Body of pancreas (tissue), 4 donors: ENCODE data around the gene NUP42. TPM values are rescaled to one million over a fixed set of nuclear protein-coding genes. Genes with fewer than 3 reads are reported as not detected.

Experiments
- ATAC-seq: fragments of 150-250 bp; one replicate; pipeline ENCODE4 v1.9.1; 2016
- DNase-seq, 4 donors: peaks; one replicate each; pipeline ENCODE4 v3.0.0-alpha.2; 2019
- H3K27ac ChIP-seq, 4 donors: fragments of 200-600 bp; sonication (generic); 1 replicate in 3 of 4; 2 replicates in 1 of 4; pipeline versions ENCODE4 v1.5.1 to v1.6.1; 2016 to 2019; ENCODE audit warnings: mild to moderate bottlenecking in 1 of 4, mixed read lengths in 1 of 4, moderate library complexity in 1 of 4
- H3K27me3 ChIP-seq, 2 donors: fragments of 200-600 bp; sonication (generic); one replicate each; pipeline ENCODE4 v1.6.0; 2016; ENCODE audit warnings: mild to moderate bottlenecking in 1 of 2
- H3K36me3 ChIP-seq, 2 donors: fragments of 200-600 bp; sonication (generic); replicated peaks in 1 of 2; 2 replicates each; pipeline ENCODE4 v1.5.1; 2016; ENCODE audit warnings: low read depth in 2 of 2; ENCODE audit not compliant: insufficient read depth in 1 of 2
- H3K4me1 ChIP-seq: fragments of 200-600 bp; sonication (generic); one replicate; pipeline ENCODE4 v1.6.0; 2016
- H3K4me3 ChIP-seq, 2 donors: fragments of 200-600 bp; sonication (generic); 1 replicate in 1 of 2; 2 replicates in 1 of 2; pipeline ENCODE4 v1.5.1; 2016 to 2019
- H3K9me3 ChIP-seq, 3 donors: fragments of 200-600 bp; sonication (generic); 1 replicate in 2 of 3; 2 replicates in 1 of 3; pipeline ENCODE4 v1.5.1; 2016
- POLR2A ChIP-seq, 3 donors: fragments of 450-650 bp; IDR thresholded peaks; one replicate each; pipeline ENCODE4 v1.6.1; 2016; ENCODE audit warnings: antibody characterized with exemption in 3 of 3, mild to moderate bottlenecking in 2 of 3
- WGBS, 2 donors: methylation state at CpG; one replicate each; pipeline ENCODE4 v1.1.5; 2017; 5-methylcytosine and 5-hydroxymethylcytosine counted together
- intact Hi-C: fragments of 100-400 bp; cut with DNase I; formaldehyde crosslinking; loops from one replicate; pipeline ENCODE4 v1.15.1; 2023
- total RNA-seq, 2 donors: library from RNA; depleted of rRNA; stranded (reverse); fragments of >200 nt; gene quantifications; one replicate each; pipeline ENCODE4 v1.1.0, GENCODE V29; 2016
- TF ChIP-seq, protein P1 (sequence below), 7 experiments: fragments of 450-650 bp in 4 of 7; fragments of 200-600 bp in 3 of 7; sonication (generic) in 3 of 7; IDR thresholded peaks; one replicate each; pipeline ENCODE4 v1.5.1; 2016 to 2019; ENCODE audit warnings: antibody characterized with exemption in 7 of 7

Gene NUP42
- total RNA-seq, 2 donors from 2014 or later: 9.6 to 31.9 TPM

- H3K36me3 ChIP-seq: no peaks in the 10 kb centered on the region
- ATAC-seq: no peak
- TF ChIP-seq, protein P1, sequence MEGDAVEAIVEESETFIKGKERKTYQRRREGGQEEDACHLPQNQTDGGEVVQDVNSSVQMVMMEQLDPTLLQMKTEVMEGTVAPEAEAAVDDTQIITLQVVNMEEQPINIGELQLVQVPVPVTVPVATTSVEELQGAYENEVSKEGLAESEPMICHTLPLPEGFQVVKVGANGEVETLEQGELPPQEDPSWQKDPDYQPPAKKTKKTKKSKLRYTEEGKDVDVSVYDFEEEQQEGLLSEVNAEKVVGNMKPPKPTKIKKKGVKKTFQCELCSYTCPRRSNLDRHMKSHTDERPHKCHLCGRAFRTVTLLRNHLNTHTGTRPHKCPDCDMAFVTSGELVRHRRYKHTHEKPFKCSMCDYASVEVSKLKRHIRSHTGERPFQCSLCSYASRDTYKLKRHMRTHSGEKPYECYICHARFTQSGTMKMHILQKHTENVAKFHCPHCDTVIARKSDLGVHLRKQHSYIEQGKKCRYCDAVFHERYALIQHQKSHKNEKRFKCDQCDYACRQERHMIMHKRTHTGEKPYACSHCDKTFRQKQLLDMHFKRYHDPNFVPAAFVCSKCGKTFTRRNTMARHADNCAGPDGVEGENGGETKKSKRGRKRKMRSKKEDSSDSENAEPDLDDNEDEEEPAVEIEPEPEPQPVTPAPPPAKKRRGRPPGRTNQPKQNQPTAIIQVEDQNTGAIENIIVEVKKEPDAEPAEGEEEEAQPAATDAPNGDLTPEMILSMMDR (IDR thresholded peaks at IDR 0.05): no peak
- no peak for TF ChIP-seq POLR2A (IDR thresholded peaks at IDR 0.05)
- no peaks in the 10 kb centered on the region for H3K4me1 ChIP-seq
- WGBS, 2 donors: 75 to 76% methylated on average over 6 of the region's 6 CpGs
- no peak for DNase-seq
- H3K9me3 ChIP-seq: no peaks in the 10 kb centered on the region
- H3K27me3 ChIP-seq: no peaks in the 10 kb centered on the region
- no peak overlapping the region for H3K27ac ChIP-seq
- no peak overlapping the region for H3K4me3 ChIP-seq
- intact Hi-C loops: no loop called here
Measured at GRCh38 chr7:23157679-23158078, 24.2 kb upstream of the NUP42 start.

DNA sequence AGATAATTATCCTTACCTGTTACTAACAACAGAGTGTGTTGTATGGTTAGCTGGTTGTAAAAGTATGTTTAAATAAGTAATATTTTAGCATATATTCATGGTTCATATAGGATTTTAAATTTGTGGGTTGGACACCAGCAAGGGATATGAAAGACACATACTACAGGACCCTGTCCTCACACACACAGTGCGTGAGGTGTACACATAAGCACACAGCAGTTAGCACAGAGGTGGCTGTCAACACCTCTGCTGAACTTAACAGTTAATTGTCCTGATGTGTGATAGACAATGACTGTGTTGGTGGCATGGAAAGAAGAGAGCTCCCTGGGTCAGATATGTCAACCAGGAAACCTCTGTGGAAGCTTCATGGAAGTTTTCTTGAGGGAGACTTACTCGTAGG is 23.3 kb upstream of the NUP42 start:
- ATAC-seq: no peak
- 91 to 100% methylated on average over 2 of the region's 2 CpGs for WGBS, 2 donors
- H3K27me3 ChIP-seq: no peaks in the 10 kb centered on the region

GRCh38 chr7:23161482-23161881 is 20.4 kb upstream of the NUP42 start:
- no peaks in the 10 kb centered on the region for H3K27me3 ChIP-seq
- no peak for DNase-seq
- no peak overlapping the region for H3K27ac ChIP-seq
- TF ChIP-seq POLR2A (IDR thresholded peaks at IDR 0.05): no peak
- TF ChIP-seq, protein P1 (IDR thresholded peaks at IDR 0.05): no peak
- no peaks in the 10 kb centered on the region for H3K9me3 ChIP-seq
- no peak for ATAC-seq
- no peak overlapping the region for H3K4me3 ChIP-seq
- intact Hi-C loops: no loop called here
- no peaks in the 10 kb centered on the region for H3K4me1 ChIP-seq
- WGBS, 2 donors: 96 to 100% methylated on average over 1 of the region's 1 CpG
- no peaks in the 10 kb centered on the region for H3K36me3 ChIP-seq

More for the DNA sequence above, 23.3 kb upstream of the NUP42 start:
- intact Hi-C loops: no loop called here
- Histone ChIP-seq H3K27ac (no peak overlapping the region), H3K36me3 (no peaks in the 10 kb centered on the region), H3K9me3 (no peaks in the 10 kb centered on the region), H3K4me3 (no peak overlapping the region), H3K4me1 (no peaks in the 10 kb centered on the region)
- TF ChIP-seq POLR2A (IDR thresholded peaks at IDR 0.05): no peak
- DNase-seq: no peak

DNA sequence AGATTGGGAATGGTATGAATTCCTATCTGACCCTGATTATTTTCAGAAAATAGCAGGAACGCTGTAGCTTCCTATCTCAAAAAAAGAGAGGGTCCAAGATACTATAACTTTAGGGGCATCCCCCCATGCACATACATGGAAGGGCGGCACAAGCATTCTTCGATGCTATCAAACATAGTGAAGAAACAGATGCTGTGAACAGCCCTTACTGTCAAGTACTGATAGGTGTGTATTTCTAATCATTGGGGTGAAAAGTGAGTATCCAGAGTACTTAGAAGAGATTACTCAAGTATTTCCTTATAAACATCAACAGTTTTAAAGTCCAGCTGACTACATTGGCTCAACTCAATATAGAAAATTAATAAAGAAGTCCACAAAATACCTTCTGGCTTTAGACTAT is 17.0 kb upstream of the NUP42 start:
- no peaks in the 10 kb centered on the region for H3K36me3 ChIP-seq
- H3K9me3 ChIP-seq: no peaks in the 10 kb centered on the region
- intact Hi-C loops: no loop called here
- 90 to 95% methylated on average over 3 of the region's 3 CpGs for WGBS, 2 donors
- H3K27me3 ChIP-seq: no peaks in the 10 kb centered on the region
- ATAC-seq (no peak), DNase-seq (no peak)
- TF ChIP-seq POLR2A (IDR thresholded peaks at IDR 0.05): no peak
- TF ChIP-seq, protein P1 (IDR thresholded peaks at IDR 0.05): no peak
- no peak overlapping the region for H3K27ac ChIP-seq
- H3K4me3 ChIP-seq: no peak overlapping the region
- no peaks in the 10 kb centered on the region for H3K4me1 ChIP-seq

DNA sequence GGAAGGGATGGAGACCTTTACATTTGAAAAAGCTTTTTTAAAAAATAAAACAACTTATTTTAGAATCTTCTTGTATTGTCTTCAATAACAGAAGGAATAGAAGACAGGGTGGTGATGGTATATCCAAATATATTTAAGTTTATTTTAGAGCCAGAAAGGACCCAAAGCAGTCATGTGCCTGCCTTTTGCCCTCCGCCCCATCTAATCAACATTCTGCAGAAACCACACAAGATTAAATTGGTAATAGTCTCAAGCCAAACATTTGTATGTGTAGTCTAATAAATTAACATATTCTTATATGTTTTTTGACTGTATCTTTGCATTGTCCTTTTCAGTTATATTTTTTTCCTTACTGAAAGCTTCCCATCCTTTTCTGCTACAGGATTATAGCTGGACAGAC is 16.5 kb upstream of the NUP42 start:
- H3K4me3 ChIP-seq: no peak overlapping the region
- intact Hi-C loops: no loop called here
- TF ChIP-seq, protein P1 (IDR thresholded peaks at IDR 0.05): no peak
- TF ChIP-seq POLR2A (IDR thresholded peaks at IDR 0.05): no peak
- no peaks in the 10 kb centered on the region for H3K27me3 ChIP-seq
- H3K9me3 ChIP-seq: no peaks in the 10 kb centered on the region
- 93 to 95% methylated on average over 1 of the region's 1 CpG for whole genome bisulfite sequencing, 2 donors
- H3K27ac ChIP-seq: no peak overlapping the region
- H3K4me1 ChIP-seq: no peaks in the 10 kb centered on the region
- no peaks in the 10 kb centered on the region for H3K36me3 ChIP-seq
- DNase-seq: no peak
- no peak for ATAC-seq
